ENCODE measurements around the gene GSG1. TPM values are rescaled to one million over a fixed set of nuclear protein-coding genes. Genes with fewer than 3 reads are reported as not detected.

GSG1 gene
- total and polyA plus RNA-seq, 2 of the 8 experiments (the other 6 are each of a cell fraction or from before 2014, with no cell fraction given), result 0.89 to 1.4 TPM

DNA sequence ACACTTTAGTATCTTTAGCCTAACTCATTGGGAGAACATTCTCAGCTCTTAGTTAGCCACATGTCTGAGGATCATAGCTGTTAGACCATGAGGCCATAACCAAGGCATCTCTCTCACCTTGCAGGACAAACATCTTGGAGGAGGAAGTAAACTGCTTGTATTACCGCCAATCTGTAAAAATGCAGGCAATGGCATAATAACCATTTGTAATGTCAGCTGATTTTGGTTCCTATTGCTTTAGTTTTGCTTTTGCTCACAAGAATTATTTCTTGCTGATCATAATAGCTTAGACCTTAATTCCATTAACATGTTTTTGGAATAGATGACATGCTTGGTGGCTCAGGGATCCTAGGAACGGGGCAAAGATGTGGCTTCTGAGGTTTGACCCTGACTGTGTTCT, 16.4 kb upstream of the GSG1 start:
- H3K23ac ChIP-seq (ENCODE audit: insufficient read length), result no peak overlapping the region
- H2AFZ ChIP-seq (ENCODE audit: low read length), result no peak overlapping the region
- H3K4me2 ChIP-seq (ENCODE audit: insufficient read depth in 1 of 2, low read depth in 2 of 2, low read length in 2 of 2), result no peak overlapping the region
- H3K4me1 ChIP-seq (replicated peaks in 1 of 4; ENCODE audit: control insufficient read depth in 3 of 4, insufficient read depth in 4 of 4, low read length in 3 of 4), result peaks cover 0 to 11% (median 6%) of the 10 kb centered on the region in 4 experiments; a peak in 5 of 7 replicates
- H3K23me2 ChIP-seq (ENCODE audit: low read depth, low read length), result no peaks in the 10 kb centered on the region
- H3K27me3 ChIP-seq (replicated peaks in 1 of 4; ENCODE audit: control insufficient read depth in 3 of 4, extremely low read depth in 1 of 4, insufficient read depth in 3 of 4, low read length in 3 of 4), result peaks cover 0 to 3% (median 0%) of the 10 kb centered on the region in 4 experiments; a peak in 1 of 7 replicates
- H3K36me3 ChIP-seq (ENCODE audit: control insufficient read depth in 2 of 4, insufficient read depth in 4 of 4, low read length in 3 of 4), result no peaks in the 10 kb centered on the region
- H2BK12ac ChIP-seq (ENCODE audit: low read depth, low read length), result no peak overlapping the region
- no peaks in the 10 kb centered on the region for H3K79me1 ChIP-seq (ENCODE audit: low read depth, low read length)
- no peak overlapping the region for H3K18ac ChIP-seq (ENCODE audit: extremely low read depth, low read length)
- H2BK120ac ChIP-seq (replicated peaks; ENCODE audit: low read depth, low read length), result no peak overlapping the region
- no peak overlapping the region for H3K4me3 ChIP-seq (ENCODE audit: extremely low read depth in 1 of 4, insufficient read depth in 2 of 4, low read depth in 3 of 4, low read length in 4 of 4)
- no peak overlapping the region for H3K56ac ChIP-seq (replicated peaks; ENCODE audit: insufficient read length, low read depth, low read length)
- no peaks in the 10 kb centered on the region for H3K9me3 ChIP-seq (ENCODE audit: insufficient read depth in 2 of 2, low read depth in 1 of 2, low read length in 1 of 2)
- ChIA-PET CTCF (ENCODE audit: partially characterized antibody) (interaction anchor here (0.7 to 1.7 kb wide), 8 partner anchors 15 to 144 kb away, joined by 3 to 6 read pairs (median 4); no protein-coding TSS in a partner anchor), POLR2A (ENCODE audit: partially characterized antibody) (interaction anchor here (1.1 kb wide), 1 partner anchor 17 kb away, joined by 3 read pairs; no protein-coding TSS in a partner anchor)
- no peak overlapping the region for H4K8ac ChIP-seq (ENCODE audit: extremely low read depth, insufficient read depth, low read length)
- no peak overlapping the region for H3K9ac ChIP-seq (replicated peaks in 1 of 4; ENCODE audit: extremely low read depth in 1 of 4, low read depth in 3 of 4, low read length in 3 of 4)
- H4K20me1 ChIP-seq (replicated peaks in 1 of 2; ENCODE audit: control insufficient read depth in 1 of 2, insufficient read depth in 2 of 2, low read length in 2 of 2), result no peaks in the 10 kb centered on the region
- H2BK15ac ChIP-seq (ENCODE audit: low read length), result no peak overlapping the region
- no peak overlapping the region for H2BK5ac ChIP-seq (ENCODE audit: low read depth, low read length)
- no peak overlapping the region for H3K4ac ChIP-seq (replicated peaks; ENCODE audit: insufficient read length, low read depth, low read length)
- no peak overlapping the region for H2BK20ac ChIP-seq (ENCODE audit: low read length)
- H4K5ac ChIP-seq (ENCODE audit: insufficient read length, low read depth, low read length), result no peak overlapping the region
- no peak overlapping the region for H2AK5ac ChIP-seq (ENCODE audit: low read depth, low read length)
- FAIRE-seq (no peak), DNase-seq (ENCODE audit: low read depth in 1 of 2, low spot score in 2 of 2) (no peak)
- 100% methylated on average over 2 of the region's 2 CpGs; no CpG with 5 or more reads in 1 of the 2 experiments for WGBS, 2 experiments (ENCODE audit: extremely low coverage in 1 of 2, insufficient coverage in 1 of 2, insufficient read length in 1 of 2, insufficient replicate concordance in 2 of 2, low coverage in 1 of 2, low lambda C conversion rate in 2 of 2, missing lambda C conversion rate in 1 of 2)
- H3K27ac ChIP-seq (ENCODE audit: low read depth, low read length), result no peak overlapping the region
- no peak overlapping the region for H4K91ac ChIP-seq (replicated peaks; ENCODE audit: insufficient read length, low read length)
- H3K79me2 ChIP-seq (ENCODE audit: control insufficient read depth in 1 of 2, insufficient read depth in 2 of 2, low read length in 2 of 2), result no peaks in the 10 kb centered on the region
- H3K14ac ChIP-seq (ENCODE audit: insufficient read length), result no peak overlapping the region
- TF ChIP-seq ASH2L (IDR thresholded peaks at IDR 0.05; ENCODE audit: low read length) (no peak), BACH1 (IDR thresholded peaks at IDR 0.05; ENCODE audit: low read length) (no peak), PHF8 (conservative IDR thresholded peaks at IDR 0.05; ENCODE audit: low read depth, low read length) (no peak), POU5F1 (IDR thresholded peaks at IDR 0.05; ENCODE audit: low read depth, low read length) (no peak), RAD21 (IDR thresholded peaks at IDR 0.05 in 1 of 2, conservative IDR thresholded peaks at IDR 0.05 in 1 of 2; ENCODE audit: low read depth in 2 of 2, low read length in 2 of 2) (no peak), SIRT6 (IDR thresholded peaks at IDR 0.05; ENCODE audit: low read length) (no peak), KDM4A (IDR thresholded peaks at IDR 0.05; ENCODE audit: low read depth, low read length, severe bottlenecking) (no peak), JUND (IDR thresholded peaks at IDR 0.05; ENCODE audit: low read length) (no peak), BCL11A (IDR thresholded peaks at IDR 0.05; ENCODE audit: low read depth in 2 of 2, low read length in 2 of 2) (no peak), SIN3A (conservative IDR thresholded peaks at IDR 0.05 in 1 of 2, IDR thresholded peaks at IDR 0.05 in 1 of 2; ENCODE audit: low read depth in 1 of 2, low read length in 2 of 2) (no peak), CTCF (IDR thresholded peaks at IDR 0.05; ENCODE audit: control extremely low read depth in 1 of 3, insufficient read depth in 1 of 3, low read depth in 1 of 3, low read length in 3 of 3) (no peak), SP2 (IDR thresholded peaks at IDR 0.05; ENCODE audit: low read length) (no peak)

Measured in H1 (cell line).